Sciatic nerve (tissue), 2 donors: ENCODE data around the gene EMC9. TPM values are rescaled to one million over a fixed set of nuclear protein-coding genes. Genes with fewer than 3 reads are reported as not detected.

Experiments used
- ATAC-seq: fragments of 200-7000 bp; cut with Tn5 transposase; one replicate; pipeline ENCODE4 v1.9.1; 2020; ENCODE audit warnings: mild to moderate bottlenecking, moderate library complexity
- DNase-seq: peaks from one replicate; pipeline ENCODE4 v3.0.0-alpha.2; 2020; ENCODE audit warnings: low spot score
- intact Hi-C: fragments of 100-400 bp; cut with DNase I; formaldehyde crosslinking; loops from one replicate; pipeline ENCODE4 v1.14.2; 2022
- total RNA-seq: library from RNA; stranded (reverse); fragmentation: NEBNext Ultra II Directional; extraction: Animal tissue kit (Norgen Biotek cat#: 25700); gene quantifications from one replicate; pipeline ENCODE4 v1.2.1, GENCODE V29; 2021
- donor health status: DM: no; HTN: no; CAD: no.
- donor health status: DM: no; HTN: no; CAD: no.

EMC9 gene
- total RNA-seq, 1 donor from 2014 or later, result 14.8 TPM

DNA sequence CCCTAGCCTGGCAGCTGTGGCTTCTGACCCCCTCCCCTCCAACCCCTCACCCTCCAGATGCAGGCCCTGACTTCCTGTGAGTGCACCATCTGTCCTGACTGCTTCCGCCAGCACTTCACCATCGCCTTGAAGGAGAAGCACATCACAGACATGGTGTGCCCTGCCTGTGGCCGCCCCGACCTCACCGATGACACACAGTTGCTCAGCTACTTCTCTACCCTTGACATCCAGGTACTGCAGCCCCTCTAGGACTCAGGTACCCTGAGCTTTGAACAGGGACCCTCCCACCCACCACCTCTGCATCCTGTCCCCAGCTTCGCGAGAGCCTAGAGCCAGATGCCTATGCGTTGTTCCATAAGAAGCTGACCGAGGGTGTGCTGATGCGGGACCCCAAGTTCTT, 13.7 kb upstream of the EMC9 start:
- intact Hi-C loops, result no loop called here
- ATAC-seq (no peak), DNase-seq (no peak)

DNA sequence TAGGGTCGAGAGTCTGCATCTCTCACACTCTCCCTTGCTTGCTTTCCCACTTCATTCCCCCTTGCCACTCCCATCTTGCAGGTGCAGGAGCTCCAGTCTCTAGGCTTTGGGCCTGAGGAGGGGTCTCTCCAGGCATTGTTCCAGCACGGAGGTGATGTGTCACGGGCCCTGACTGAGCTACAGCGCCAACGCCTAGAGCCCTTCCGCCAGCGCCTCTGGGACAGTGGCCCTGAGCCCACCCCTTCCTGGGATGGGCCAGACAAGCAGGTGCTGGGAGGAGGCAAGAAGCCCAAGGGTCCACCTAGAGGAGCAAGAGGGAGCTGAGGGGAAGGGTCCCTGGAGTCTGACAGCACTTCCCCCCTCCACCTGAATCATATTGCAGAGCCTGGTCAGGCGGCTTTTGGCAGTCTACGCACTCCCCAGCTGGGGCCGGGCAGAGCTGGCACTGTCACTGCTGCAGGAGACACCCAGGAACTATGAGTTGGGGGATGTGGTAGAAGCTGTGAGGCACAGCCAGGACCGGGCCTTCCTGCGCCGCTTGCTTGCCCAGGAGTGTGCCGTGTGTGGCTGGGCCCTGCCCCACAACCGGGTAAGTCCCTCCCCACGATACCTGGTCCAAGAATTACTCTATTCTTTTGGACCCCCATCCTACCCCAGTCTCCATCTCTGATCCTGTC, 10.2 kb upstream of the EMC9 start:
- intact Hi-C loops, result no loop called here
- DNase-seq (no peak), ATAC-seq (no peak)

DNA sequence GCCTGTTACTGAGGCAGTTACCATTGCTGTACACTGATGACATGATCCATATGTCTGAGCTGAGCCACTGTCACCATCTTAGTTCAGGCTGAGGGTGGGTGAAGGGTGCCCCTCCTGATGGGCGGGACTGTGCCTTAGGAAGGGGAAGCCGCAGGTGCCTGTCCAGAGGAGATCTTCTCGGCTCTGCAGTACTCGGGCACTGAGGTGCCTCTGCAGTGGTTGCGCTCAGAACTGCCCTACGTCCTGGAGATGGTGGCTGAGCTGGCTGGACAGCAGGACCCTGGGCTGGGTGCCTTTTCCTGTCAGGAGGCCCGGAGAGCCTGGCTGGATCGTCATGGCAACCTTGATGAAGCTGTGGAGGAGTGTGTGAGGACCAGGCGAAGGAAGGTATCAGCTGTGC, 9.6 kb upstream of the EMC9 start:
- DNase-seq (no peak), ATAC-seq (no peak)
- intact Hi-C loops, result no loop called here

DNA sequence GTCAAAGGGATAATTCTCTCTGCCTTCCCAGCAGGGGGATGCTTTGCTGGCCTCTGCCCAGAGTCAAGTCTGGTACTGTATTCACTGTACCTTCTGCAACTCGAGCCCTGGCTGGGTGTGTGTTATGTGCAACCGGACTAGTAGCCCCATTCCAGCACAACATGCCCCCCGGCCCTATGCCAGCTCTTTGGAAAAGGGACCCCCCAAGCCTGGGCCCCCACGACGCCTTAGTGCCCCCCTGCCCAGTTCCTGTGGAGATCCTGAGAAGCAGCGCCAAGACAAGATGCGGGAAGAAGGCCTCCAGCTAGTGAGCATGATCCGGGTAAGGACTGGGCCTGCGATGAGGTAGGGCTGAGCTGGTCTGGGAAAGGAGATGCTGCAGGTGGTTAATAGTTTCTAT, 9.2 kb upstream of the EMC9 start:
- ATAC-seq, result no peak
- no peak for DNase-seq
- intact Hi-C loops, result no loop called here

DNA sequence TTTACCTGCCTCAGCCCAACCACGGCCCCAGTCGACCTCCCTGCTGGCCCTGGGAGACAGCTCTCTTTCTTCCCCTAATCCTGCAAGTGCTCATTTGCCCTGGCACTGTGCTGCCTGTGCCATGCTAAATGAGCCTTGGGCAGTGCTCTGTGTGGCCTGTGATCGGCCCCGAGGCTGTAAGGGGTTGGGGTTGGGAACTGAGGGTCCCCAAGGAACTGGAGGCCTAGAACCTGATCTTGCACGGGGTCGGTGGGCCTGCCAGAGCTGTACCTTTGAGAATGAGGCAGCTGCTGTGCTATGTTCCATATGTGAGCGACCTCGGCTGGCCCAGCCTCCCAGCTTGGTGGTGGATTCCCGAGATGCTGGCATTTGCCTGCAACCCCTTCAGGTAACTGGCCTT, 8.7 kb upstream of the EMC9 start:
- intact Hi-C loops, result no loop called here
- ATAC-seq, result no peak
- DNase-seq, result no peak

DNA sequence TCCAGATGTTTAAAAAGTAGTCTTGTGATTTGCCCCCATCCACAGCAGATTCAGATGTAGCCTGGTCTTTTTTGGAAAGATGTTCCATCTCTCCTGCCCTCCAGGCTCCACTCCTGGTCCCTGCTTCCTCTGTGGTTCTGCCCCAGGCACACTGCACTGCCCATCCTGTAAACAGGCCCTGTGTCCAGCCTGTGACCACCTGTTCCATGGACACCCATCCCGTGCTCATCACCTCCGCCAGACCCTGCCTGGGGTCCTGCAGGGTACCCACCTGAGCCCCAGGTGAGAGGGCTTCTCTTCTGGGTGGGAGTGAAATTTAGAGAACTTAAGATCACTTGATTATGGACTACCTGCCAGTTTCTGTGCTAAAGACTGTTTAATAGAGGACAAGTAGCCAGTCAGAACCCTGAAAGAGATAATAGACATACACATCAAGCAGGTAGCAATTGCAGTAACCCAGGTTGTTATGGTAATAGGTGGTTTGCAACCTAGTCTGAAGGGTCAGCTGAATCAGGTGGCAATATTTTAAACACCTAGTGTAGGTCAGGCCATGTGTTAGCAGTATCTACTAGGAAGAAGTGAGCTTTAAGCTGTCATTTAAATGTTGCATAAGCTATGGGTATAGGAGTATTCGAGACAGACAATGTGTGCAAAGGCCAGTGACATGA, 8.0 kb upstream of the EMC9 start:
- intact Hi-C loops, result no loop called here
- no peak for ATAC-seq
- DNase-seq, result no peak

DNA sequence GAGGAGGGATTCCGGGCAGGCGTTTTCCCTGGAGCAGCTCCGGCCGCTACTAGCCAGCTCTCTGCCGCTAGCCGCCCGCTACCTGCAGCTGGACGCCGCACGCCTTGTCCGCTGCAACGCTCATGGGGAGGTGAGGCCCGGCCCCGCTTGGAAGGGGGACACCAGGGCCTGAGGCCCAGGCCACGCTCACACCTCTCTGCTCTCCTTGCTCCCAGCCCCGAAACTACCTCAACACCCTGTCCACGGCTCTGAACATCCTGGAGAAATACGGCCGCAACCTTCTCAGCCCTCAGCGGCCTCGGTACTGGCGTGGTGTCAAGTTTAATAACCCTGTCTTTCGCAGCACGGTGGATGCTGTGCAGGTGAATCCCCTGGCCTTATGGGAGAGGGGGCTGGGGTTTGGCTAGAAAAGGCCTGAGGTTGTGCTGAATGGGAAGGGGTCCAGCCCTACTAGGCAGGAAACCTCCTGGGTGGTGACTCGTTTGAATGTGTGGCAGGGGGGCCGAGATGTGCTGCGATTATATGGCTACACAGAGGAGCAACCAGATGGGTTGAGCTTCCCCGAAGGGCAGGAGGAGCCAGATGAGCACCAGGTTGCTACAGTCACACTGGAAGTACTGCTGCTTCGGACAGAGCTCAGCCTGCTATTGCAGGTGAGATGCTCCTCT, 6.5 kb upstream of the EMC9 start:
- intact Hi-C loops, result no loop called here
- no peak for ATAC-seq
- no peak for DNase-seq

DNA sequence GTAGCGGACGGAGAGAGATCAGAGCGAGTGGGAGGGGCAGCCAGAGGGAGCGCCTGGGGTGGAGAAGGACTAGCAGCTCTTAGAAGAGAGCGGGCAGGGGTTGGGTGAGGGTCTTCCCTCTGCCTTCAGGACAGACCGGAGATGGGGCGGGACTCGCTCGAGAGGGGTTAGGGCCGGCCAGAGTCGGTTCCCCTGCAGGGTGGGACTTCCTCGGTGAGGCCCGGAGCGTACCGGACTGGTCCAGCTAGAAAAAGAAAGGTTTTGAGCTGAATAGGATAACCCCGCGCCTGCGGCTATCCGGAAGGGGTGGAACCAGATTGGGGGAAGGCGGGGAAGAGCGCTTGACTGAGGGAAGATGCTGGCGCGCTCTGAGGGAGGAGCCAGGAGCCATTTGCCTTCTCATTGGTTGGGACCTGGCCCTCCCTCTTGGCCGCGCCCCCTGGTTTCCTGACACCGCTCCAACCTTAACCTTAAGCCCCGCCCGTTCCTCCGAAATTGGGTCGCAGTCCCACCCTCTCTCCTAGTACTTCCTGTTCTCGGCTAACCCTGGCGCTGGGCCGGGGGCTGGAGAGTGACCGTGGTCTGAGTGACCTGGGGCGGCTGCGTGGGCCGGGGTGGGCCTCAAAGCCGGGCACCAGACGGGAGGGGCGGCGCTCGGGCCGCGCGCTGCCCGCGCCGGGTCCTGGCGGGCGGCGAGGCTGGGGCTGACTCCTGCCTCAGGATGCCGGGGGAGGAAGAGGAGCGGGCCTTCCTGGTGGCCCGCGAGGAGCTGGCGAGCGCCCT, 5.8 kb upstream of the EMC9 start, which contains the start of gene RNF31:
Gene RNF31, plus strand, starts transcription at position 521 of the 783 bp plus-strand sequence. Its CDS starts 201 bp downstream, at position 722.
- ATAC-seq, result peak; percentile 97
- intact Hi-C loops, result no loop called here
- DNase-seq, result peak; percentile 99

DNA sequence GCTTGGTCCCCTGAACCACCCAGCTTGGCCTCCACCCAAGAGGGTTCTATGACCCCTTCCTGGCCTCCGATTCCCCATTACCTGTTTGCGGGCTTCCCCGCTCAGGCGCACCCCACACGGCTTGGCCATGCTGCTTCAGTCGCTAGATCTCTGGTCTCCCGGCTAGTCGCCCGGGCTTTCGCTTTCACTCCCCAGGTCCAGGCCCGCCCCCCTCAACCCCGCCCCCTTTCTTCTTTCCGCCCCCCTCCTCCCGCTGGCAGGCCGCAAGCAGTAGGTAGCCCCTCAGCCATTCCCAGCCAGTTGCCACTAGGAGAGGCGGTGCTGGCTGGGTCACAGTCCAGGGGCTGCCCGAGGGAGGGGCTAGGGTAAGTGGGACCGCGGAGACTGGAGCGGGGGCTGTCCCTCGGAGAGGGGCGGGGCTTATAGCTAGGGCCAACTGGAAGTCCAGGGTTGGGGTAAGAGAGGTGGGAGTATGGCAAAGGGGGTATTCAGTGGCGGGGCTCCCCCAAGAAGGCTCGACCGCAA, 5.1 kb upstream of the EMC9 start, which contains the start of gene PSME2:
Gene PSME2, minus strand, starts transcription at position 158 of the 525 bp plus-strand sequence. Its CDS starts 29 bp downstream, at position 129.
- ATAC-seq (peak; percentile 91), DNase-seq (peak; percentile 95)
- intact Hi-C loops, result no loop called here

DNA sequence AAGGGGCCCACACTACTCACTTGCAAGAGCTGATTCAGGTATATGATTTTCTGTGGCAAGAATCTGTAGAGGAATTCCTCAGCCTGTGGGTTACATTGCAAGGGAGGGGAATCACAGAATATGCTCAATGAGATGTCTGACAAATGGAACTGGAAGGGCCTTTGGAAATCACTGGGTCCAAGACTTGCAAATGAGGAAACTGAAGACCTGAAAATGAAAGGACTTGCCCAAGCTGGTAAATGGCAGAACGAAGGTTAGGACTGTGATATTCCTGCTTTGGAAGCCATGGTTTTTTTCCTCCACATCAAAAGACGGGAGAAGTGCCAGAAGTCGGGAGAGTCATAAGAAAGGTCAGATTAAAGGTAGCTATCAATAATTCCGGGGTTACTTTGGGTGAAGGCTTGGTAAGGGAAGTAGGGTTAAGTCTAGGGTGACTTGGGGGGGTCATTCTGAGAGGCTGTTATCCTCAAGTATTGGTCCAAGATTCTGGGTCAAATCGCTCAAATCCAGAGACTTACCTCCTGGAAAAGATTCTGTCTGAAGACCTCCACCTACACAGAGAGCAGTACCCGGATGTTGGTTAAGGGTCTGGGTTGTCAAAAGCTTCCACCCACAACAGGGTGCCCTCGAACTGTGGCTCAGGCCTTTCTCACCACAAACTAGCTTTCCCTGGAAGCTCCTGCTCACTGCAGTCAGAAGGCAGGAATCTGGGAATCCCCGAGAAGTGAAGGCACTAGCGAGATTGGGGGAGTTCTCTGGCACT, 4.5 kb upstream of the EMC9 start:
- no peak for DNase-seq
- intact Hi-C loops, result no loop called here
- no peak for ATAC-seq

DNA sequence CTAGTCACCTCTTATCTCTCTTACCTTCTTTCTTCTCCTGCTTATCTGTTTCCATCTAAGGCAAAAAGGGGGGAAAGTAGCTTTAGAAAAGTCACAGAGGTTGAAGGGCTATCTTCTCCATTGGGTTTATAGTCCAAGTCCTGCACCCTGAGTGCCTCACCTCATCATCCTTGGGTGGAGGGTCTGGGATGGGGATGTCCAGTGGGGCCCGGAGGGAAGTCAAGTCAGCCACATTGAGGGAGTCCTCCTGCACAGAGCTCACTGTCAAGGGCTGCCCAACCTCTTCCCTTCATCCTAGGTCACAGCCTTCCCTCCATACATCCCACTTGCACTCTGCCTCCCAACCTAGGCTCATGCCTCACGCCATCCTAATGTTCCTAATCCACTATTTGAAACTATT, 3.8 kb upstream of the EMC9 start:
- no peak for DNase-seq
- no peak for ATAC-seq
- intact Hi-C loops, result no loop called here

DNA sequence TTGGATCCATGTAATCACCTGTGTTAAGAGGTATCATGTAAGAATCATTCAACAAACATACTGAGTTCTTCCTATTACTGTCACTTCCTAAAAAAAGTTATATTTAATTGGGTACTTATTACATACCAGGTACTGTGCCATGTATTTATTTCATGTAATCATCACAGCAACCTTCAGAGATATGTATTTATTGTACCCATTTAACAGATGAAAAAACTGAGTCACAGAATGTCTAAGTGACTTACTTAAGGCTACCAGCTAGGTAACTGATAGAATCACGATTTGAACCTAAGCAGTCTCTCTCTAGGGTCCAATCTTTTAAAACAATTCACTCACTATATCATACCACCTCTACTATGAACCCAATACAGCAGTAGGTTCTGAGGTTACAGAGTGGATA, 3.1 kb upstream of the EMC9 start:
- intact Hi-C loops, result no loop called here
- DNase-seq (no peak), ATAC-seq (no peak)

DNA sequence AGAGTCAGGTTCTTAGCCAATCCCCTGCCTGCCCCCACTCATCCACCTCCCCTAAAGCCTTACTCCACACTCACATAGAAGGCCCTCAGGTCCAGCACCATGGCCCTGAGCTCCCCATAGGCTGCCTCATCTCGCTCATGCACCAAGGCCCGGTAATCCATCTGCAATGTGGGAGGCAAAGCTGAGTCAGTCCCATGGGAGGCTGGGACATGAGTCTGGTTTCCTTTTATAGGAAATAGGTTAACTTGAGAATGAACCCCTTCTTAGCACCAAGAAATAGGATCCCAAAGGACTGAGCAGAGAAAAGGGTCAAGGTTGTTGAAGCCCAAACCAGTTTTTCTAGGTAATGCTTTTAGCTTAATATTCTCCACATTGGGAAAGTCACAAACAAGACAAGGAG, 2.1 kb upstream of the EMC9 start:
- DNase-seq (no peak), ATAC-seq (no peak)
- intact Hi-C loops, result no loop called here

DNA sequence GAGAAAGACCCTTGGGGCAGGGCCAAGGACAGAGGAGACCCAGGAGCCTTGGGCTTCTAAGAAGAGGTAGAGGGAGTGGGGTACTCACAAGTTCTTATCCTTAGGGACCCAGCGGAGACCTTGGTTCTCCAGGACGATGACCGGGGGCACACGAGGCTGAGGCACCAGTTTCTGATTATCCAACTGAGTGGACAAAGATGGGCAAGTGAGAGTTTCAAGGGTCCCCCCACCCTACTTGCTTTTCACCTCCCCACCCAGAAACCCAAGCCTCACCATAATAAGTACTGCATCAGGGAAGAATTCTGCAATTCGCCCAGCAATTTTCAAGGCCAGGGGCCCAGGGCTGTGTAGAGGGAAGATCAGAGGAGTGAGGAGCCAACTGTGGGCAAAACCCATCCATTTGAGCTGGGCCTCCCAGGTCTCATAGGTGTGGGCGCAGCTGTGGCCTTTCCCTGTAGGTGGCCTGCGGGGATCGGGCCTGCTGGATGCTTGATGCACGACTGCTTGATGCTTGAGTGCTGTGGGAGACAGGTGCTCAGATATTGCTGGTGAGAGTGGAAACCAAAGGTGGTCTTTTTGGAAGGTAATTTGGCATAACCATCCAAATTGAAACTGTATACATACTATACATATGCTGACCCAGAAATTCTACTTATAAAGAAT, 2.0 kb downstream of the EMC9 start:
- no peak for ATAC-seq
- intact Hi-C loops, result no loop called here
- DNase-seq, result no peak

DNA sequence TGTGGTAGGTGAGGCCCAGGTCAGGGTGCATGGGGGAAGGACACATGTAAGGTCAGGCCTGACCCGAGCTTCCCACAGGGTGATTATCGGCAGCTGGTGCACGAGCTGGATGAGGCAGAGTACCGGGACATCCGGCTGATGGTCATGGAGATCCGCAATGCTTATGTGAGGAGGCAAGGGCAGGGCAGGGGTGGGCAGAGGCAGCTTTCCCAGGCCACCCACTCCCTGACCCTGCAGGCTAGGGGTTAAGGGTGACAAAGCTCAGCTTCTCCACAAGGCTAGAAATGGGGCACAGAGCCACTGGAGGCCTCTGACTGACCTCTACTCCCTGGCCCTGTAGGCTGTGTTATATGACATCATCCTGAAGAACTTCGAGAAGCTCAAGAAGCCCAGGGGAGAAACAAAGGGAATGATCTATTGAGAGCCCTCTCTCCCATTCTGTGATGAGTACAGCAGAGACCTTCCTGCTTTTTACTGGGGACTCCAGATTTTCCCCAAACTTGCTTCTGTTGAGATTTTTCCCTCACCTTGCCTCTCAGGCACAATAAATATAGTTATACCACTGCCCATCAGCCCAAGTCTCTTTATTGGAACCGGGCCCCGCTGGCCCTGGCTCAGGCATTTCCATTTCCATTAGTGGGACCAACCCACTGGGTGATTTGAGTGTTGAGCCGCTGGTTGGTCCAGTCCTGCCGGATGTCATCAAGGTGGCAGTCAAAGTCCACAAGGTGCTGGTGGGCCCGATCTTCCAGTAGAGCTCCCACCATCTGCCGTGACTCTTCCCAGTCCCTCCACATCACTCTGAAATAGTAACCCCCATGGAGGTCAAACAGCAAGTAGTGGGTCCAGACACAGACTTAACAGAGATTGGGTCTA, 2.8 kb downstream of the EMC9 start:
- intact Hi-C loops, result no loop called here
- ATAC-seq, result no peak
- DNase-seq, result no peak

DNA sequence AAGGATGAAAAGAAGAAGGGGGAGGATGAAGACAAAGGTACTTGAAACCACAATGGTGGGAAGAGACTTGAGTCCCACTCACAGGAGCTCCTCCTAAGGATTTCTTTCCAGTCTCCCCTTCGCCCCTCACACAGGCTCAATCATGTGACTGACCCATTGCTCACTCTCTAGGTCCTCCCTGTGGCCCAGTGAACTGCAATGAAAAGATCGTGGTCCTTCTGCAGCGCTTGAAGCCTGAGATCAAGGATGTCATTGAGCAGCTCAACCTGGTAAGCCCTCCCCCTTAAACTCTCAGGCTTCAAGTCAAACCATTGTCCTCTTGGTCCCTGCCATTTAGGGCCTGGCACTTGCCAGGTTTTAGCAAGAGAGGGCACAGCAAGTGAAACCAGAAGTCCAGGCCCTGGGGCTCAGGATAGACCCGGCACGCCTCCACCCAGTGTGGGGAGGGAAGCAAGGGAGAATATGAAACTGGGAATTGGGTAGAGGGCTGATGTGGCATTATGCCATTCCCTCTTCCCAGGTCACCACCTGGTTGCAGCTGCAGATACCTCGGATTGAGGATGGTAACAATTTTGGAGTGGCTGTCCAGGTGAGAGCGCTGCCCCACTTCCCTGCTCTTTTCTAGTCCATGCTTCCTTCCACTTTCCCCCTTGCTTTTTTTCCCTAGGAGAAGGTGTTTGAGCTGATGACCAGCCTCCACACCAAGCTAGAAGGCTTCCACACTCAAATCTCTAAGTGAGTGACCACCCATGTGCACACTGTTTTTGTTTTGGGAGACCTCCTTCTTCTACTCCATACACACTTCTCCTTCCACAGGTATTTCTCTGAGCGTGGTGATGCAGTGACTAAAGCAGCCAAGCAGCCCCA, 3.6 kb downstream of the EMC9 start:
- ATAC-seq, result no peak
- intact Hi-C loops, result no loop called here
- no peak for DNase-seq
